SU-DHL-6 (cell line): ENCODE results near the gene CSNK1D.

Source experiments
- H2AFZ ChIP-seq: fragments of 200-600 bp; sonication (generic); 2 replicates; pipeline ENCODE4 v1.6.1; 2014; ENCODE audit warnings: low read depth, mild to moderate bottlenecking, moderate library complexity, mixed read lengths, antibody characterized with exemption, low read length; ENCODE audit not compliant: severe bottlenecking
- H3F3A ChIP-seq: fragments of 200-600 bp; shearing (Covaris generic); 2 replicates; pipeline ENCODE4 v1.6.0; 2016; ENCODE audit warnings: antibody characterized with exemption, mild to moderate bottlenecking; ENCODE audit not compliant: insufficient read depth
- H3K27ac ChIP-seq: fragments of 200-600 bp; sonication (generic); 2 replicates; pipeline ENCODE4 v1.5.1; 2016; ENCODE audit warnings: low read depth, mild to moderate bottlenecking, low read length, moderate library complexity, mixed read lengths
- H3K27me3 ChIP-seq: fragments of 200-600 bp; sonication (generic), shearing (Covaris generic); 2 replicates; pipeline ENCODE4 v1.6.0; 2014; ENCODE audit warnings: mild to moderate bottlenecking, low read length
- H3K36me3 ChIP-seq: fragments of 200-600 bp; sonication (generic); 2 replicates; pipeline ENCODE4 v1.6.1; 2014; ENCODE audit warnings: mild to moderate bottlenecking, low read length, mixed read lengths
- H3K4me2 ChIP-seq: fragments of 300-600, 200-600 bp; shearing (Covaris generic), sonication (generic); 2 replicates; pipeline ENCODE4 v1.6.0; 2014; ENCODE audit warnings: low read length, low read depth, mild to moderate bottlenecking; ENCODE audit not compliant: poor library complexity, severe bottlenecking
- H3K4me3 ChIP-seq: fragments of 200-600 bp; sonication (generic); 2 replicates; pipeline ENCODE4 v1.5.1; 2014; ENCODE audit warnings: antibody characterized with exemption, low read length, mild to moderate bottlenecking, mixed read lengths; ENCODE audit not compliant: insufficient read depth, poor library complexity, severe bottlenecking
- H3K79me2 ChIP-seq: fragments of 200-600 bp; sonication (generic); 2 replicates; pipeline ENCODE4 v1.6.1; 2014; ENCODE audit warnings: mild to moderate bottlenecking, low read length, moderate library complexity; ENCODE audit not compliant: insufficient read depth
- H3K9ac ChIP-seq: fragments of 200-600 bp; sonication (generic); 2 replicates; pipeline ENCODE4 v1.7.0; 2014; ENCODE audit warnings: mild to moderate bottlenecking, low read length
- H3K9me2 ChIP-seq: fragments of 200-600 bp; sonication (generic); replicated peaks from 2 replicates; pipeline ENCODE4 v1.6.1; 2014; ENCODE audit warnings: low read length; ENCODE audit not compliant: insufficient read depth
- H3K9me3 ChIP-seq: fragments of 200-600 bp; sonication (generic); 2 replicates; pipeline ENCODE4 v1.6.1; 2014; ENCODE audit warnings: low read length, mixed read lengths; ENCODE audit not compliant: insufficient read depth
- H4K20me1 ChIP-seq: fragments of 200-600 bp; sonication (generic); 2 replicates; pipeline ENCODE4 v1.6.1; 2014; ENCODE audit warnings: low read depth, mild to moderate bottlenecking, antibody characterized with exemption, low read length, moderate library complexity, mixed read lengths
- EZH2phosphoT487 ChIP-seq: fragments of 200-600 bp; sonication (generic), shearing (Covaris generic); conservative IDR thresholded peaks from 2 replicates; pipeline ENCODE4 v1.6.1; 2018; ENCODE audit warnings: mild to moderate bottlenecking, antibody characterized with exemption, low read length, moderate library complexity, mixed read lengths
- TF ChIP-seq, protein P1 (sequence below): fragments of 200-600 bp; sonication (generic); IDR thresholded peaks from one replicate; pipeline ENCODE4 v1.5.1; 2017; ENCODE audit warnings: antibody characterized with exemption, mild to moderate bottlenecking, low read length, moderate library complexity; ENCODE audit not compliant: insufficient read depth, poor library complexity, severe bottlenecking

Gene CSNK1D

DNA sequence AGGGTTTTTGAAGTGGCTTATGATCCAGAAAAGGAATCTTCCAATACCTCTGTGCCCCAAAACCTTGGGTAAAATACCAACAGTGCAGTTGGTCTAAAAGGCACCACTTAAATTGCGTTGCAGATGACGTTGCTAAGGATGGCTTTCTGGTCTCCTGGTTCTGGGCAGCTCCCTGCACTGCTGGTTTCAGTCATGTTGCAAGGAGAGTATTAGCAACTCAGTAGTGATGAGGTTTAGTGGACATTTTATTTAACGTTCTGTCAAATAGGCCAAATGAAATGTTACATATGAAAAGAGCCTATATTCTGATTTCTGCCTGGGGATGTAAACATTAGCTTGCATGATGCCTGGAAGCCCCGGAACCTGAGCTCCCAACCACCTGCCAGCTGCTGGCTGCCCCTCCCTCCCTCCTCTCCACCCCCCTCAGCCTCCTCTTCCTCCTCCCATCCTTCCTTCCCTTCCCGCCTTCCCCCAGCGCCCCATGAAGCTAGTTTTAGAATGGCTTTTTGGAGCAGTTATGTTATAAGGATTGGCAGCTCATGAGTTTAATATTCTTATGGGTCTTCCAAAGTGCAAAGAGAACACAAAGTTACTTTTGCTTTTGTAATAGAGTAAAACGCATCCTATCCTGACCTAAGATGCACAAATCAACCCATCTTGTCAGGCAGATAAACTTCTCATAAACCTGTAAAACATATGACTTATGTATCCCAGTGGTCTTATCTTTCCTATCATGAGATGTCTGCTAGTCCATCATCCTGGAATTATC is 23.2 kb upstream of the CSNK1D start:
- Histone ChIP-seq H3K27ac (no peak overlapping the region), H3K9ac (peak overlapping the region; percentile 61), H3K4me2 (peak overlapping the region; percentile 77), H3F3A (peaks cover 16% of the 10 kb centered on the region), H3K9me2 (no peaks in the 10 kb centered on the region), H2AFZ (peak overlapping the region; percentile 79), H3K27me3 (no peaks in the 10 kb centered on the region), H3K79me2 (no peaks in the 10 kb centered on the region), H3K36me3 (no peaks in the 10 kb centered on the region), H3K4me3 (no peak overlapping the region), H3K9me3 (no peaks in the 10 kb centered on the region), H4K20me1 (no peaks in the 10 kb centered on the region)
- no peak for TF ChIP-seq EZH2phosphoT487
- TF ChIP-seq, protein P1, sequence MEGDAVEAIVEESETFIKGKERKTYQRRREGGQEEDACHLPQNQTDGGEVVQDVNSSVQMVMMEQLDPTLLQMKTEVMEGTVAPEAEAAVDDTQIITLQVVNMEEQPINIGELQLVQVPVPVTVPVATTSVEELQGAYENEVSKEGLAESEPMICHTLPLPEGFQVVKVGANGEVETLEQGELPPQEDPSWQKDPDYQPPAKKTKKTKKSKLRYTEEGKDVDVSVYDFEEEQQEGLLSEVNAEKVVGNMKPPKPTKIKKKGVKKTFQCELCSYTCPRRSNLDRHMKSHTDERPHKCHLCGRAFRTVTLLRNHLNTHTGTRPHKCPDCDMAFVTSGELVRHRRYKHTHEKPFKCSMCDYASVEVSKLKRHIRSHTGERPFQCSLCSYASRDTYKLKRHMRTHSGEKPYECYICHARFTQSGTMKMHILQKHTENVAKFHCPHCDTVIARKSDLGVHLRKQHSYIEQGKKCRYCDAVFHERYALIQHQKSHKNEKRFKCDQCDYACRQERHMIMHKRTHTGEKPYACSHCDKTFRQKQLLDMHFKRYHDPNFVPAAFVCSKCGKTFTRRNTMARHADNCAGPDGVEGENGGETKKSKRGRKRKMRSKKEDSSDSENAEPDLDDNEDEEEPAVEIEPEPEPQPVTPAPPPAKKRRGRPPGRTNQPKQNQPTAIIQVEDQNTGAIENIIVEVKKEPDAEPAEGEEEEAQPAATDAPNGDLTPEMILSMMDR: no peak

DNA sequence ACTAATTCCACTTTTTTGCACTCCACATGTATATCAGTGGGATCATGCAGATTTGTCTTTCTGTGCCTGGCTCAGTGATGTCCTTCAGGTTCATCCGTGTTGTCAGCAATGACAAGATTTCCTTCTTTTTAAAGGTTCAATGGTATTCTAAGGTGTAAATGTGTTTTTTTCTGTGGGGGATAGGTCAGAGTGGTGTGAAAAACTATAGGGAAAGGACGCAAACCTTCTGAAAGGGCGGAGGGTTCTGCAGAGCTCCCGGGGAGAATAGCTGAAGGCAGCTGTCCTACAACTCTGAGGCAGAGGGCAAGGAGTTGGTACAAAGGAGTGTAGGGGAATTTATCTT is 21.9 kb upstream of the CSNK1D start:
- H3F3A ChIP-seq: peaks cover 16% of the 10 kb centered on the region

DNA sequence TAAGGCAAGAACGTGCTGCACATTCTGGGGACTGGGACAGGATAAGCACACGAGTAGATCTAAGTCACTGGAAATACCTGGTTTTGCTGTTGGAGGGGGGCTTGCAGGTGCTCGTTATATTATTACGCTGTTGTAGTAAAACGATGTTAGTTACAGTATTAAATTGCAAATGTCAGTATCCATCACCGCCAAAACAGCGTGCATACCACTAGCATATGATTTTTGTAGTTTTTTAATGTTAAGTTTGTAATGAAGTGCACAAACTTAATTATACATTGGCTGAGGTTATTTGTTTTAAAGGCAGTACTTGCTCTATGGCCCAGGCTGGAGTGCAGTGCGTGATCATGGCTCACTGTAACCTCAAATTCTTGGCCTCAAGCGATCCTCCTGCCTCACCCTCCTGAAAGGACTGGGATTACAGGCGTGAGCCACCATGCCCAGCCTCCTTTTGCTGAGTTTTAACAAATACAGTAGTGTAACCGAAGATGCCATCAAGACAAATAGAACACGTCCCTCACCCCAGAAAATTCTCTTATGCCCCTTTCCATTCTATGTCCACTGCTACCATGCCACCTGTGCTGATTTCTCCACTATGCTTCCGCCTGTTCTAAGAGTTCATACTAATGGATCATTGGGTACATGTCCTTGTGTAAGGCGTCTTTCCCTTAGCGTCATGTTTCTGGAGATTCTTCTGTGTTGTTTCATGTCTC is 20.7 kb upstream of the CSNK1D start:
- H3K4me3 ChIP-seq: no peak overlapping the region
- no peak overlapping the region for H3K27ac ChIP-seq
- H3K36me3 ChIP-seq: no peaks in the 10 kb centered on the region
- no peak overlapping the region for H3K9ac ChIP-seq
- no peak for TF ChIP-seq EZH2phosphoT487
- TF ChIP-seq, protein P1: no peak
- H3K9me2 ChIP-seq: no peaks in the 10 kb centered on the region
- H3K4me2 ChIP-seq: no peak overlapping the region
- H3K79me2 ChIP-seq: no peaks in the 10 kb centered on the region
- no peaks in the 10 kb centered on the region for H4K20me1 ChIP-seq
- H3K9me3 ChIP-seq: no peaks in the 10 kb centered on the region
- no peak overlapping the region for H2AFZ ChIP-seq
- peaks cover 16% of the 10 kb centered on the region for H3F3A ChIP-seq
- no peaks in the 10 kb centered on the region for H3K27me3 ChIP-seq

More for the DNA sequence above, 21.9 kb upstream of the CSNK1D start:
- no peak overlapping the region for H3K9ac ChIP-seq
- no peak overlapping the region for H2AFZ ChIP-seq
- no peaks in the 10 kb centered on the region for H3K79me2 ChIP-seq
- no peak overlapping the region for H3K4me3 ChIP-seq
- TF ChIP-seq EZH2phosphoT487: no peak
- TF ChIP-seq, protein P1: no peak
- no peaks in the 10 kb centered on the region for H4K20me1 ChIP-seq
- no peaks in the 10 kb centered on the region for H3K36me3 ChIP-seq
- H3K4me2 ChIP-seq: no peak overlapping the region
- H3K9me3 ChIP-seq: no peaks in the 10 kb centered on the region
- no peak overlapping the region for H3K27ac ChIP-seq
- no peaks in the 10 kb centered on the region for H3K27me3 ChIP-seq
- H3K9me2 ChIP-seq: no peaks in the 10 kb centered on the region
